ENCODE results near the gene A3GALT2. TPM values are rescaled to one million over a fixed set of nuclear protein-coding genes. Genes with fewer than 3 reads are reported as not detected.

The A3GALT2 gene
- total RNA-seq, 1 experiment from 2014 or later: not detected

GRCh38 chr1:33258788-33259274 is 62.1 kb downstream of the A3GALT2 start (continued):
- TF ChIP-seq, protein P1, sequence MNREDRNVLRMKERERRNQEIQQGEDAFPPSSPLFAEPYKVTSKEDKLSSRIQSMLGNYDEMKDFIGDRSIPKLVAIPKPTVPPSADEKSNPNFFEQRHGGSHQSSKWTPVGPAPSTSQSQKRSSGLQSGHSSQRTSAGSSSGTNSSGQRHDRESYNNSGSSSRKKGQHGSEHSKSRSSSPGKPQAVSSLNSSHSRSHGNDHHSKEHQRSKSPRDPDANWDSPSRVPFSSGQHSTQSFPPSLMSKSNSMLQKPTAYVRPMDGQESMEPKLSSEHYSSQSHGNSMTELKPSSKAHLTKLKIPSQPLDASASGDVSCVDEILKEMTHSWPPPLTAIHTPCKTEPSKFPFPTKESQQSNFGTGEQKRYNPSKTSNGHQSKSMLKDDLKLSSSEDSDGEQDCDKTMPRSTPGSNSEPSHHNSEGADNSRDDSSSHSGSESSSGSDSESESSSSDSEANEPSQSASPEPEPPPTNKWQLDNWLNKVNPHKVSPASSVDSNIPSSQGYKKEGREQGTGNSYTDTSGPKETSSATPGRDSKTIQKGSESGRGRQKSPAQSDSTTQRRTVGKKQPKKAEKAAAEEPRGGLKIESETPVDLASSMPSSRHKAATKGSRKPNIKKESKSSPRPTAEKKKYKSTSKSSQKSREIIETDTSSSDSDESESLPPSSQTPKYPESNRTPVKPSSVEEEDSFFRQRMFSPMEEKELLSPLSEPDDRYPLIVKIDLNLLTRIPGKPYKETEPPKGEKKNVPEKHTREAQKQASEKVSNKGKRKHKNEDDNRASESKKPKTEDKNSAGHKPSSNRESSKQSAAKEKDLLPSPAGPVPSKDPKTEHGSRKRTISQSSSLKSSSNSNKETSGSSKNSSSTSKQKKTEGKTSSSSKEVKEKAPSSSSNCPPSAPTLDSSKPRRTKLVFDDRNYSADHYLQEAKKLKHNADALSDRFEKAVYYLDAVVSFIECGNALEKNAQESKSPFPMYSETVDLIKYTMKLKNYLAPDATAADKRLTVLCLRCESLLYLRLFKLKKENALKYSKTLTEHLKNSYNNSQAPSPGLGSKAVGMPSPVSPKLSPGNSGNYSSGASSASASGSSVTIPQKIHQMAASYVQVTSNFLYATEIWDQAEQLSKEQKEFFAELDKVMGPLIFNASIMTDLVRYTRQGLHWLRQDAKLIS (CRISPR knock-in tag; IDR thresholded peaks at IDR 0.05; ENCODE audit: borderline replicate concordance): no peak
- TF ChIP-seq FOXP1 (CRISPR knock-in tag; IDR thresholded peaks at IDR 0.05; ENCODE audit: borderline replicate concordance): no peak

GRCh38 chr1:33257772-33258712 is 62.9 kb downstream of the A3GALT2 start:
- peak overlapping the region; percentile 92 for H3K4me3 Mint-ChIP-seq
- DNase-seq (ENCODE audit: low spot score): no peak
- no peak for ATAC-seq
- peak overlapping the region; percentile 72 for H3K27ac Mint-ChIP-seq
- TF ChIP-seq, protein P2, sequence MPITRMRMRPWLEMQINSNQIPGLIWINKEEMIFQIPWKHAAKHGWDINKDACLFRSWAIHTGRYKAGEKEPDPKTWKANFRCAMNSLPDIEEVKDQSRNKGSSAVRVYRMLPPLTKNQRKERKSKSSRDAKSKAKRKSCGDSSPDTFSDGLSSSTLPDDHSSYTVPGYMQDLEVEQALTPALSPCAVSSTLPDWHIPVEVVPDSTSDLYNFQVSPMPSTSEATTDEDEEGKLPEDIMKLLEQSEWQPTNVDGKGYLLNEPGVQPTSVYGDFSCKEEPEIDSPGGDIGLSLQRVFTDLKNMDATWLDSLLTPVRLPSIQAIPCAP (CRISPR knock-in tag; IDR thresholded peaks at IDR 0.05): no peak
- TF ChIP-seq ZNF121 (CRISPR knock-in tag; IDR thresholded peaks at IDR 0.05): peak; percentile 69
- ChIA-PET CTCF (interaction anchor here (0.6 to 1.4 kb wide), 4 partner anchors 38 to 120 kb away, joined by 3 to 5 read pairs (median 4); no protein-coding TSS in a partner anchor), POLR2A (interaction anchor here (0.8 kb wide), 1 partner anchor 77 kb away, joined by 3 read pairs; no protein-coding TSS in a partner anchor)
- H3K4me1 Mint-ChIP-seq: peaks cover 34% of the 10 kb centered on the region
- H3K36me3 Mint-ChIP-seq: no peaks in the 10 kb centered on the region; the same call in 1 of the 2 replicates
- peaks cover 16% of the 10 kb centered on the region for H3K27me3 Mint-ChIP-seq (ENCODE audit: low read depth)
- no peaks in the 10 kb centered on the region for H3K9me3 Mint-ChIP-seq

DNA sequence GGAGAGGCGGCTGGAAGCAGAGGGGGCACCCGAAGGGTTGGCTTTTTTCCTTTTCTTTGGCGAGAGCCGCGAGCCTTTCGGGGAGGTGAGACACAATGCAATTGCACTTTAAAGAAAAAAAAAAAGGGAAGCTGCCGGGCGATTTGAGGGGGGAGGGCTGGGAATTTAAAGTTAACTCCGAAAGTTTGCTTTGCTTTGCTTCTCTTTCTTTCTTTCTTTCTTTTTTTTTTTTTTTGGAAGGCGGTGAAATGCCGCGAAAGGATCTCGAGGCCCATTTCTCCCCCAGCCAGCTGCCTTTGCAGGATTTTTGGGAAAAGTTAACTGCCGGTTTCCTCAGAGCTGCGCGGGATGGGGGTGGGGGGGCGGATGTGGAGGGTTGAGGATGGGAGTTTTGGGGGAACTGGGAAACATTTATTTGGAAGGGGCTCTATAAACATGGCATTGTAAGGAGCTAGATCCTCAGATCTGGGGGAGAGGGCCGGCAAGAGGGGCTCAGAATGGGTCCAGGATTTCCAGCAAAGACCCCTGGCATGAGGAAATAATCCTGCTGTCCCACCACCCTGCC is 63.6 kb downstream of the A3GALT2 start:
- DNase-seq (ENCODE audit: low spot score) (no peak), ATAC-seq (no peak)
- peak overlapping the region; percentile 60 for H3K27ac Mint-ChIP-seq
- TF ChIP-seq ETV6 (CRISPR knock-in tag; IDR thresholded peaks at IDR 0.05) (no peak), PRDM15 (CRISPR knock-in tag; IDR thresholded peaks at IDR 0.05) (no peak), TCF7 (CRISPR knock-in tag; IDR thresholded peaks at IDR 0.05; ENCODE audit: low read depth) (no peak), E2F4 (CRISPR knock-in tag; IDR thresholded peaks at IDR 0.05; ENCODE audit: borderline replicate concordance, low read depth) (no peak)
- H3K9me3 Mint-ChIP-seq: no peaks in the 10 kb centered on the region
- peaks cover 34% of the 10 kb centered on the region for H3K4me1 Mint-ChIP-seq
- POLR2A ChIA-PET: interaction anchor here (0.8 kb wide), 1 partner anchor 76 kb away, joined by 3 read pairs; no protein-coding TSS in a partner anchor
- peak overlapping the region; percentile 92 for H3K4me3 Mint-ChIP-seq
- no peaks in the 10 kb centered on the region; the same call in 1 of the 2 replicates for H3K36me3 Mint-ChIP-seq
- peaks cover 24% of the 10 kb centered on the region for H3K27me3 Mint-ChIP-seq (ENCODE audit: low read depth)
- CTCF ChIA-PET: interaction anchor here (0.6 to 1.4 kb wide), 5 partner anchors 13 to 119 kb away, joined by 3 to 5 read pairs (median 3); no protein-coding TSS in a partner anchor

Small RNAs within 50 kb of the gene (microRNA-seq; reads per million reads assigned to microRNA genes)
- gene MIR3605 (ENCODE audit: borderline number of aligned reads): not detected

Other genes starting within 250 kb of the A3GALT2 start
- 0.89 to 1.7 TPM (median 1.1 TPM) in 3 replicates for gene AZIN2, start 239.9 kb downstream of the A3GALT2 start, total RNA-seq (2021)
- 10.7 to 13.6 TPM (median 11.0 TPM) in 3 replicates for gene TRIM62, start 139.1 kb downstream of the A3GALT2 start, total RNA-seq (2021)
- 23.9 to 25.7 TPM (median 24.2 TPM) in 3 replicates for gene ZNF362, start 64.6 kb downstream of the A3GALT2 start, total RNA-seq (2021)
- 7.0 to 7.6 TPM (median 7.4 TPM) in 3 replicates for gene PHC2, start 110.0 kb upstream of the A3GALT2 start, total RNA-seq (2021)
- 3.7 to 5.4 TPM (median 4.0 TPM) in 3 replicates for gene ZSCAN20, start 151.5 kb upstream of the A3GALT2 start, total RNA-seq (2021)

All from WTC11 (cell line).